Liver (tissue), 9 donors: ENCODE measurements around the gene FUNDC2. TPM values are rescaled to one million over a fixed set of nuclear protein-coding genes. Genes with fewer than 3 reads are reported as not detected.

ENCODE experiments used
- DNase-seq: peaks from one replicate; pipeline ENCODE4 v3.0.0-alpha.2; 2017; ENCODE audit warnings: low spot score
- H3K27ac ChIP-seq, 2 donors: one replicate each; pipeline ENCODE4 v1.7.0; 2013; ENCODE audit warnings: inconsistent platforms in 2 of 2, low read length in 2 of 2, control low read depth in 1 of 2, low read depth in 1 of 2, mild to moderate bottlenecking in 1 of 2
- H3K27me3 ChIP-seq, 4 donors: one replicate each; pipeline versions ENCODE4 v1.6.1 to v1.7.0; 2013; ENCODE audit warnings: low read length in 3 of 4, inconsistent platforms in 1 of 4, mild to moderate bottlenecking in 1 of 4, moderate library complexity in 1 of 4; ENCODE audit not compliant: control insufficient read depth in 4 of 4, insufficient read depth in 4 of 4
- H3K36me3 ChIP-seq, 4 donors: one replicate each; pipeline versions ENCODE4 v1.6.1 to v1.7.0; 2013; ENCODE audit warnings: low read length in 3 of 4, mild to moderate bottlenecking in 3 of 4, low read depth in 1 of 4, moderate library complexity in 1 of 4; ENCODE audit not compliant: control insufficient read depth in 4 of 4, insufficient read depth in 3 of 4
- H3K4me1 ChIP-seq, 4 donors: one replicate each; pipeline versions ENCODE4 v1.6.1 to v1.7.0; 2013; ENCODE audit warnings: low read length in 3 of 4, mild to moderate bottlenecking in 3 of 4, moderate library complexity in 1 of 4; ENCODE audit not compliant: control insufficient read depth in 4 of 4, insufficient read depth in 4 of 4
- H3K4me3 ChIP-seq, 3 donors: one replicate each; pipeline versions ENCODE4 v1.6.1 to v1.7.0; 2013; ENCODE audit warnings: low read length in 3 of 3, control low read depth in 1 of 3, low read depth in 1 of 3, mild to moderate bottlenecking in 1 of 3
- H3K9ac ChIP-seq, 2 donors: one replicate each; pipeline ENCODE4 v1.7.0; 2013; ENCODE audit warnings: low read length in 2 of 2, mild to moderate bottlenecking in 2 of 2, moderate library complexity in 2 of 2, control low read depth in 1 of 2, low read depth in 1 of 2
- H3K9me3 ChIP-seq, 4 donors: one replicate each; pipeline versions ENCODE4 v1.6.1 to v1.7.0; 2013; ENCODE audit warnings: low read length in 3 of 4; ENCODE audit not compliant: control insufficient read depth in 4 of 4
- EGR1 ChIP-seq, 2 donors: IDR thresholded peaks; 2 replicates each; pipeline ENCODE4 v1.6.1; 2016 to 2018; ENCODE audit warnings: antibody characterized with exemption in 2 of 2, low read depth in 2 of 2
- FOXA1 ChIP-seq: IDR thresholded peaks from 2 replicates; pipeline ENCODE4 v1.6.1; 2016; ENCODE audit warnings: antibody characterized with exemption
- FOXA2 ChIP-seq: IDR thresholded peaks from 2 replicates; pipeline ENCODE4 v1.6.1; 2016; ENCODE audit warnings: antibody characterized with exemption
- GABPA ChIP-seq, 2 donors: IDR thresholded peaks in 1 of 2; conservative IDR thresholded peaks in 1 of 2; 2 replicates each; pipeline ENCODE4 v1.6.1; 2016; ENCODE audit warnings: antibody characterized with exemption in 2 of 2, mild to moderate bottlenecking in 1 of 2, moderate library complexity in 1 of 2
- HNF4A ChIP-seq, 2 donors: conservative IDR thresholded peaks; 2 replicates each; pipeline ENCODE4 v1.6.1; 2016; ENCODE audit warnings: antibody characterized with exemption in 2 of 2, mild to moderate bottlenecking in 2 of 2
- HNF4G ChIP-seq: IDR thresholded peaks from 2 replicates; pipeline ENCODE4 v1.6.1; 2016; ENCODE audit warnings: antibody characterized with exemption
- JUND ChIP-seq, 2 donors: IDR thresholded peaks; 2 replicates each; pipeline ENCODE4 v1.6.1; 2016; ENCODE audit warnings: antibody characterized with exemption in 2 of 2
- NR2F2 ChIP-seq: IDR thresholded peaks from 2 replicates; pipeline ENCODE4 v1.6.1; 2016; ENCODE audit warnings: antibody characterized with exemption
- RAD21 ChIP-seq, 2 donors: IDR thresholded peaks; 2 replicates each; pipeline ENCODE4 v1.6.1; 2016; ENCODE audit warnings: antibody characterized with exemption in 2 of 2, mild to moderate bottlenecking in 2 of 2
- RXRA ChIP-seq, 2 donors: IDR thresholded peaks; 2 replicates each; pipeline ENCODE4 v1.6.1; 2017 to 2018; ENCODE audit warnings: antibody characterized with exemption in 2 of 2, mild to moderate bottlenecking in 1 of 2
- SP1 ChIP-seq: IDR thresholded peaks from 2 replicates; pipeline ENCODE4 v1.6.1; 2018; ENCODE audit warnings: antibody characterized with exemption, mild to moderate bottlenecking
- TAF1 ChIP-seq: conservative IDR thresholded peaks from 2 replicates; pipeline ENCODE4 v1.6.1; 2016; ENCODE audit warnings: antibody characterized with exemption, mild to moderate bottlenecking
- YY1 ChIP-seq: IDR thresholded peaks from 2 replicates; pipeline ENCODE4 v1.6.1; 2016; ENCODE audit warnings: antibody characterized with exemption, mild to moderate bottlenecking
- WGBS: extraction: QIAGEN DNeasy Blood & Tissue Kit; methylation state at CpG from one replicate; pipeline ENCODE4 v1.1.7; 2013; 5-methylcytosine and 5-hydroxymethylcytosine counted together
- polyA plus RNA-seq, 2 donors: library from polyadenylated mRNA; stranded (reverse) in 1 of 2; unstranded in 1 of 2; fragments of 200-250 nt in 1 of 2; fragments of >200 nt in 1 of 2; fragmentation: Nextera tagmentation in 1 of 2; extraction: Ambion mirVana in 1 of 2; gene quantifications; one replicate each; pipeline versions ENCODE4 v1.2.1 to v1.2.3, GENCODE V29; 2013 to 2015
- total RNA-seq, 2 donors: library from RNA; depleted of rRNA; stranded (reverse); fragments of >200 nt; gene quantifications; one replicate each; pipeline ENCODE4 v1.2.3, GENCODE V29; 2014
- TF ChIP-seq, protein P1 (sequence below): IDR thresholded peaks from 2 replicates; pipeline ENCODE4 v1.6.1; 2016; ENCODE audit warnings: antibody characterized with exemption, mild to moderate bottlenecking
- TF ChIP-seq, protein P2 (sequence below): IDR thresholded peaks from 2 replicates; pipeline ENCODE4 v1.6.1; 2016; ENCODE audit warnings: antibody characterized with exemption
- TF ChIP-seq, protein P3 (sequence below): IDR thresholded peaks from 2 replicates; pipeline ENCODE4 v1.6.1; 2016; ENCODE audit warnings: antibody characterized with exemption
- TF ChIP-seq, protein P4 (sequence below): IDR thresholded peaks from 2 replicates; pipeline ENCODE4 v1.6.1; 2016; ENCODE audit warnings: antibody characterized with exemption
- TF ChIP-seq, protein P5 (sequence below): fragments of 150-350 bp; IDR thresholded peaks from 2 replicates; pipeline ENCODE4 v1.5.1; 2017; ENCODE audit warnings: improper control_type of control experiment, low read depth, low read length; ENCODE audit not compliant: missing input control
- donor health status: healthy.
- donor health status: healthy.
- donor health status: healthy.
- donor health status: healthy.
- donor health status: healthy.

FUNDC2 gene
- total and polyA plus RNA-seq, 4 donors = 19.4 to 79.8 (median 40.8) TPM

DNA sequence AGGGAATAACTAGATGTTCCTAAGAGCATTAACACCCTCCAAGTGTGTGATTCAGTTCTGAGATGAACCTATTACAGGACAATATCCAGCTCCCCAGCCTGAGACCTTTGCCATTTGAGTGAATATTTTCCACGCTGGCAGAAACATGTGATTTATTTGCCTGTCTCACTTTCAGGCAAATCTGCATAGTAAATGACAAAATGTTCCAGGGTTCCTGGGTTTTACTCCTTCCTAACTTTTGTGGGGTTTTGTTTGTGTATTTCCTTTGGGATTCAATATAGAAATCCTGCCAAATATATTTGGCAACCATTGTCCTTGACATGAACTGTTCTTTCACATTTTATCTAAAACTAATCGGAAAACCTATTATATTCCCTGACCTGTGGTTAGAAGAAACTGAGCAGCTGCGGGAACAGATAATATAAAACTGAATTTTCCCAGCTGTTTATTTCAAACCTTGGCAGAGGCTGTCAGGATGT, 16.6 kb upstream of the FUNDC2 start (continued):
- TF ChIP-seq, protein P1, sequence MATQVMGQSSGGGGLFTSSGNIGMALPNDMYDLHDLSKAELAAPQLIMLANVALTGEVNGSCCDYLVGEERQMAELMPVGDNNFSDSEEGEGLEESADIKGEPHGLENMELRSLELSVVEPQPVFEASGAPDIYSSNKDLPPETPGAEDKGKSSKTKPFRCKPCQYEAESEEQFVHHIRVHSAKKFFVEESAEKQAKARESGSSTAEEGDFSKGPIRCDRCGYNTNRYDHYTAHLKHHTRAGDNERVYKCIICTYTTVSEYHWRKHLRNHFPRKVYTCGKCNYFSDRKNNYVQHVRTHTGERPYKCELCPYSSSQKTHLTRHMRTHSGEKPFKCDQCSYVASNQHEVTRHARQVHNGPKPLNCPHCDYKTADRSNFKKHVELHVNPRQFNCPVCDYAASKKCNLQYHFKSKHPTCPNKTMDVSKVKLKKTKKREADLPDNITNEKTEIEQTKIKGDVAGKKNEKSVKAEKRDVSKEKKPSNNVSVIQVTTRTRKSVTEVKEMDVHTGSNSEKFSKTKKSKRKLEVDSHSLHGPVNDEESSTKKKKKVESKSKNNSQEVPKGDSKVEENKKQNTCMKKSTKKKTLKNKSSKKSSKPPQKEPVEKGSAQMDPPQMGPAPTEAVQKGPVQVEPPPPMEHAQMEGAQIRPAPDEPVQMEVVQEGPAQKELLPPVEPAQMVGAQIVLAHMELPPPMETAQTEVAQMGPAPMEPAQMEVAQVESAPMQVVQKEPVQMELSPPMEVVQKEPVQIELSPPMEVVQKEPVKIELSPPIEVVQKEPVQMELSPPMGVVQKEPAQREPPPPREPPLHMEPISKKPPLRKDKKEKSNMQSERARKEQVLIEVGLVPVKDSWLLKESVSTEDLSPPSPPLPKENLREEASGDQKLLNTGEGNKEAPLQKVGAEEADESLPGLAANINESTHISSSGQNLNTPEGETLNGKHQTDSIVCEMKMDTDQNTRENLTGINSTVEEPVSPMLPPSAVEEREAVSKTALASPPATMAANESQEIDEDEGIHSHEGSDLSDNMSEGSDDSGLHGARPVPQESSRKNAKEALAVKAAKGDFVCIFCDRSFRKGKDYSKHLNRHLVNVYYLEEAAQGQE = peak; percentile 42

DNA sequence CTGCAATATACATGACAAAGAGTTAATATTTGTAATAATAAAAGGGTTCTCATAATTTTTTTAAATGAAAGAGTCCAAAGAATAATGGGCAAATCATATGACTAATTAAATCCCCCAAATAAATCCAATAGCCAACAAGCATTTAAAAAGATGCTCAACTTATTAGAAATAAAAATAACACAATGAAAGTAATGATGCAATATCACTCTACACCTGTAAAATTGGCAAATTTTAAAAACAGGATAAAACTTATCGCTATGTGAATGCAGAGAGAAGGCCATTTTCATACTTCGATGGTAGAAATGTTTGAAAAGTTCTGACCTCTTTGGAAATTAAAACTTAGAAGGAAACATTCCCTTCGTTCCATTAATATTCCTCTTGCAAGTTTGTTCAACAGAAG, 6.1 kb upstream of the FUNDC2 start:
- Histone ChIP-seq H3K9ac (no peak overlapping the region), H3K36me3 (no peaks in the 10 kb centered on the region), H3K9me3 (no peaks in the 10 kb centered on the region), H3K4me1 (no peaks in the 10 kb centered on the region), H3K27me3 (no peaks in the 10 kb centered on the region), H3K27ac (no peak overlapping the region), H3K4me3 (no peak overlapping the region)
- TF ChIP-seq FOXA2 = no peak
- TF ChIP-seq RAD21 (IDR thresholded peaks at IDR 0.05) = no peak
- TF ChIP-seq, protein P2, sequence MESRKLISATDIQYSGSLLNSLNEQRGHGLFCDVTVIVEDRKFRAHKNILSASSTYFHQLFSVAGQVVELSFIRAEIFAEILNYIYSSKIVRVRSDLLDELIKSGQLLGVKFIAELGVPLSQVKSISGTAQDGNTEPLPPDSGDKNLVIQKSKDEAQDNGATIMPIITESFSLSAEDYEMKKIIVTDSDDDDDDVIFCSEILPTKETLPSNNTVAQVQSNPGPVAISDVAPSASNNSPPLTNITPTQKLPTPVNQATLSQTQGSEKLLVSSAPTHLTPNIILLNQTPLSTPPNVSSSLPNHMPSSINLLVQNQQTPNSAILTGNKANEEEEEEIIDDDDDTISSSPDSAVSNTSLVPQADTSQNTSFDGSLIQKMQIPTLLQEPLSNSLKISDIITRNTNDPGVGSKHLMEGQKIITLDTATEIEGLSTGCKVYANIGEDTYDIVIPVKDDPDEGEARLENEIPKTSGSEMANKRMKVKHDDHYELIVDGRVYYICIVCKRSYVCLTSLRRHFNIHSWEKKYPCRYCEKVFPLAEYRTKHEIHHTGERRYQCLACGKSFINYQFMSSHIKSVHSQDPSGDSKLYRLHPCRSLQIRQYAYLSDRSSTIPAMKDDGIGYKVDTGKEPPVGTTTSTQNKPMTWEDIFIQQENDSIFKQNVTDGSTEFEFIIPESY = no peak
- TF ChIP-seq EGR1 (IDR thresholded peaks at IDR 0.05; ENCODE audit: low read depth in 2 of 2) = no peak
- TF ChIP-seq, protein P3, sequence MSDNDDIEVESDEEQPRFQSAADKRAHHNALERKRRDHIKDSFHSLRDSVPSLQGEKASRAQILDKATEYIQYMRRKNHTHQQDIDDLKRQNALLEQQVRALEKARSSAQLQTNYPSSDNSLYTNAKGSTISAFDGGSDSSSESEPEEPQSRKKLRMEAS = no peak
- TF ChIP-seq, protein P4, sequence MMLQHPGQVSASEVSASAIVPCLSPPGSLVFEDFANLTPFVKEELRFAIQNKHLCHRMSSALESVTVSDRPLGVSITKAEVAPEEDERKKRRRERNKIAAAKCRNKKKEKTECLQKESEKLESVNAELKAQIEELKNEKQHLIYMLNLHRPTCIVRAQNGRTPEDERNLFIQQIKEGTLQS = no peak
- no peak for TF ChIP-seq HNF4A (conservative IDR thresholded peaks at IDR 0.05)
- TF ChIP-seq YY1 = no peak
- TF ChIP-seq GABPA (IDR thresholded peaks at IDR 0.05 in 1 of 2, conservative IDR thresholded peaks at IDR 0.05 in 1 of 2) = no peak
- no peak for TF ChIP-seq NR2F2
- TF ChIP-seq RXRA (IDR thresholded peaks at IDR 0.05) = no peak
- TF ChIP-seq TAF1 = no peak
- no peak for TF ChIP-seq HNF4G
- no peak for TF ChIP-seq JUND (IDR thresholded peaks at IDR 0.05)
- TF ChIP-seq, protein P5, sequence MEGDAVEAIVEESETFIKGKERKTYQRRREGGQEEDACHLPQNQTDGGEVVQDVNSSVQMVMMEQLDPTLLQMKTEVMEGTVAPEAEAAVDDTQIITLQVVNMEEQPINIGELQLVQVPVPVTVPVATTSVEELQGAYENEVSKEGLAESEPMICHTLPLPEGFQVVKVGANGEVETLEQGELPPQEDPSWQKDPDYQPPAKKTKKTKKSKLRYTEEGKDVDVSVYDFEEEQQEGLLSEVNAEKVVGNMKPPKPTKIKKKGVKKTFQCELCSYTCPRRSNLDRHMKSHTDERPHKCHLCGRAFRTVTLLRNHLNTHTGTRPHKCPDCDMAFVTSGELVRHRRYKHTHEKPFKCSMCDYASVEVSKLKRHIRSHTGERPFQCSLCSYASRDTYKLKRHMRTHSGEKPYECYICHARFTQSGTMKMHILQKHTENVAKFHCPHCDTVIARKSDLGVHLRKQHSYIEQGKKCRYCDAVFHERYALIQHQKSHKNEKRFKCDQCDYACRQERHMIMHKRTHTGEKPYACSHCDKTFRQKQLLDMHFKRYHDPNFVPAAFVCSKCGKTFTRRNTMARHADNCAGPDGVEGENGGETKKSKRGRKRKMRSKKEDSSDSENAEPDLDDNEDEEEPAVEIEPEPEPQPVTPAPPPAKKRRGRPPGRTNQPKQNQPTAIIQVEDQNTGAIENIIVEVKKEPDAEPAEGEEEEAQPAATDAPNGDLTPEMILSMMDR = no peak
- TF ChIP-seq SP1 = no peak
- no peak for TF ChIP-seq FOXA1
- TF ChIP-seq, protein P1 = no peak
- DNase-seq = no peak
- whole genome bisulfite sequencing = 84% methylated on average over 3 of the region's 3 CpGs
